ENCODE measurements around the gene PSME1. TPM values are rescaled to one million over a fixed set of nuclear protein-coding genes. Genes with fewer than 3 reads are reported as not detected.

PSME1 gene
- total and polyA plus RNA-seq, 7 donors = 49.2 to 122 (median 92.6) TPM

GRCh38 chr14:24160850-24161804, 25.1 kb downstream of the PSME1 start, which contains the start of gene IRF9:
IRF9 (plus strand) TSS chr14:24161265; CDS start chr14:24162145, 880 bp downstream.
- Histone ChIP-seq H3K4me3 (peak within 1 kb of the TSS; percentile 74), H3K4me1 (peaks cover 19% of the 10 kb centered on the region), H3K27me3 (ENCODE audit: insufficient read depth in 3 of 3, low read length in 2 of 3) (no peaks in the 10 kb centered on the region), H3K9me3 (no peaks in the 10 kb centered on the region), H3K27ac (peak within 1 kb of the TSS; percentile 86), H3K36me3 (ENCODE audit: insufficient read depth in 1 of 2, low read depth in 1 of 2) (peaks cover 8 to 75% of the 10 kb centered on the region in 2 donors)
- intact Hi-C loops (cut with DNase I) = loop anchor here in 1 of 2 donors (2.0 kb wide), 2 partner anchors 52 to 102 kb away; no protein-coding TSS in a partner anchor
- DNase-seq (peak; percentile 95 to 97), ATAC-seq (peak; percentile 90 to 93 (median 91))
- TF ChIP-seq CTCF (IDR thresholded peaks at IDR 0.05) = peak; percentile 96
- WGBS, 3 donors = 2 to 8% (median 4%) methylated on average over 11 to 12 of the region's 12 CpGs

GRCh38 chr14:24162093-24162492, 26.1 kb downstream of the PSME1 start:
- ATAC-seq (peak in 2 of 4 donors; percentile 3 to 5), DNase-seq (peak in 1 of 2 donors; percentile 42)
- 46 to 64% (median 61%) methylated on average over 8 of the region's 8 CpGs for WGBS, 3 donors
- Histone ChIP-seq H3K36me3 (ENCODE audit: insufficient read depth in 1 of 2, low read depth in 1 of 2) (peaks cover 13 to 75% of the 10 kb centered on the region in 2 donors), H3K27me3 (ENCODE audit: insufficient read depth in 3 of 3, low read length in 2 of 3) (no peaks in the 10 kb centered on the region), H3K9me3 (no peaks in the 10 kb centered on the region), H3K4me1 (peaks cover 19% of the 10 kb centered on the region), H3K27ac (peak overlapping the region; percentile 86), H3K4me3 (peak overlapping the region; percentile 74)
- TF ChIP-seq CTCF (IDR thresholded peaks at IDR 0.05) = no peak
- intact Hi-C loops (cut with DNase I) = no loop called here

GRCh38 chr14:24164518-24164991, 28.6 kb downstream of the PSME1 start:
- ATAC-seq (no peak), DNase-seq (peak in 1 of 2 donors; percentile 49)
- Histone ChIP-seq H3K27ac (no peak overlapping the region), H3K4me3 (no peak overlapping the region), H3K27me3 (ENCODE audit: insufficient read depth in 3 of 3, low read length in 2 of 3) (peaks cover 0 to 3% (median 0%) of the 10 kb centered on the region in 3 donors), H3K36me3 (ENCODE audit: insufficient read depth in 1 of 2, low read depth in 1 of 2) (peaks cover 13 to 64% of the 10 kb centered on the region in 2 donors), H3K9me3 (no peaks in the 10 kb centered on the region), H3K4me1 (peaks cover 19% of the 10 kb centered on the region)
- intact Hi-C loops (cut with DNase I) = no loop called here
- 90 to 93% (median 93%) methylated on average over 14 of the region's 14 CpGs for WGBS, 3 donors
- TF ChIP-seq CTCF (IDR thresholded peaks at IDR 0.05) = no peak

- no peaks in the 10 kb centered on the region for H3K9me3 ChIP-seq
- H3K4me1 ChIP-seq = peaks cover 16% of the 10 kb centered on the region
- no peak for TF ChIP-seq CTCF (IDR thresholded peaks at IDR 0.05)
- H3K36me3 ChIP-seq (ENCODE audit: insufficient read depth in 1 of 2, low read depth in 1 of 2) = peaks cover 13 to 52% of the 10 kb centered on the region in 2 donors
- H3K27me3 ChIP-seq (ENCODE audit: insufficient read depth in 3 of 3, low read length in 2 of 3) = peaks cover 0 to 14% (median 0%) of the 10 kb centered on the region in 3 donors
- 87 to 96% (median 93%) methylated on average over 5 of the region's 5 CpGs for WGBS, 3 donors
- H3K27ac ChIP-seq = no peak overlapping the region
- ATAC-seq (no peak), DNase-seq (no peak)
- intact Hi-C loops (cut with DNase I) = no loop called here
- no peak overlapping the region for H3K4me3 ChIP-seq
Observed at GRCh38 chr14:24165785-24166184, 29.8 kb downstream of the PSME1 start.

Measured in psoas muscle (tissue), 8 donors.